Measurements from ENCODE around the gene ITGB4. TPM values are rescaled to one million over a fixed set of nuclear protein-coding genes. Genes with fewer than 3 reads are reported as not detected.
A peak's percentile ranks its signal among the peaks of the same experiment; 100 is the strongest.

The ITGB4 gene
- total RNA-seq, 1 donor, result 0.09 TPM

- TF ChIP-seq CTCF (IDR thresholded peaks at IDR 0.05; ENCODE audit: insufficient read depth, low read length), result no peak
- H3K4me3 ChIP-seq (ENCODE audit: low read depth, low read length), result no peak overlapping the region
- no peak for DNase-seq (ENCODE audit: low read depth)
Measured at GRCh38 chr17:75740631-75741077, 19.4 kb downstream of the ITGB4 start.

GRCh38 chr17:75742337-75742736 is 21.1 kb downstream of the ITGB4 start:
- TF ChIP-seq CTCF (IDR thresholded peaks at IDR 0.05; ENCODE audit: insufficient read depth, low read length), result no peak
- DNase-seq (ENCODE audit: low read depth), result no peak
- H3K4me3 ChIP-seq (ENCODE audit: low read depth, low read length), result no peak overlapping the region

- no peak overlapping the region for H3K4me3 ChIP-seq (ENCODE audit: low read depth, low read length)
- no peak for DNase-seq (ENCODE audit: low read depth)
- TF ChIP-seq CTCF (IDR thresholded peaks at IDR 0.05; ENCODE audit: insufficient read depth, low read length), result no peak
Measured at GRCh38 chr17:75743625-75744206, 22.5 kb downstream of the ITGB4 start.

- H3K4me3 ChIP-seq (ENCODE audit: low read depth, low read length), result no peak overlapping the region
- TF ChIP-seq CTCF (IDR thresholded peaks at IDR 0.05; ENCODE audit: insufficient read depth, low read length), result no peak
- DNase-seq (ENCODE audit: low read depth), result no peak
Measured at GRCh38 chr17:75748706-75749105, 27.4 kb downstream of the ITGB4 start.

GRCh38 chr17:75749545-75750389 is 28.5 kb downstream of the ITGB4 start:
- no peak overlapping the region for H3K4me3 ChIP-seq (ENCODE audit: low read depth, low read length)
- peak; percentile 71 for DNase-seq (ENCODE audit: low read depth)
- TF ChIP-seq CTCF (IDR thresholded peaks at IDR 0.05; ENCODE audit: insufficient read depth, low read length), result peak; percentile 86

- DNase-seq (ENCODE audit: low read depth), result no peak
- no peak for TF ChIP-seq CTCF (IDR thresholded peaks at IDR 0.05; ENCODE audit: insufficient read depth, low read length)
- H3K4me3 ChIP-seq (ENCODE audit: low read depth, low read length), result no peak overlapping the region
Measured at GRCh38 chr17:75750661-75751423, 29.6 kb downstream of the ITGB4 start.

Data from fibroblast of the aortic adventitia (primary cell).